GM12878 (cell line): Measurements from ENCODE around the gene PLEKHA7. TPM values are rescaled to one million over a fixed set of nuclear protein-coding genes. Genes with fewer than 3 reads are reported as not detected.

Source experiments
- ATAC-seq: fragments of 200-7000 bp; cut with Tn5 transposase; 3 replicates; pipeline ENCODE4 v1.9.1; 2020; ENCODE audit warnings: mild to moderate bottlenecking, moderate library complexity
- BruUV-seq: library from RNA; stranded (reverse); fragments of 400-500 nt; replicated peaks from 2 replicates; lab custom pipeline; 2021; lab: Mats Ljungman, UMichigan
- CTCF ChIA-PET: fragments of 300-600 bp; sonication (Branson Sonifier 250); formaldehyde crosslinking; extraction: SDS; loops from one replicate; lab custom pipeline; 2021; ENCODE audit warnings: inconsistent platforms; lab: Yijun Ruan, JAX
- POLR2A ChIA-PET: fragments of 350-600 bp; formaldehyde crosslinking; extraction: SDS; loops from one replicate; lab custom pipeline; 2021; ENCODE audit warnings: inconsistent platforms; lab: Charles Lee
- RAD21 ChIA-PET: fragments of 300-600 bp; sonication (Branson Sonifier 250); formaldehyde crosslinking; loops from one replicate; lab custom pipeline; 2023; ENCODE audit warnings: antibody characterized with exemption; ENCODE audit not compliant: unreplicated experiment; lab: Charles Lee
- SMC1A ChIA-PET: fragments of 300-600 bp; sonication (Branson Sonifier 250); formaldehyde crosslinking; loops from one replicate; lab custom pipeline; 2023; ENCODE audit not compliant: unreplicated experiment, uncharacterized antibody; lab: Charles Lee
- DNase-seq: peaks from one replicate; pipeline ENCODE4 v3.0.0-alpha.2; 2011; ENCODE audit warnings: low read depth, low spot score
- FAIRE-seq: peaks from 3 replicates; lab custom pipeline; 2011; peaks lifted over from hg19 to GRCh38; lab: Jason Lieb, UNC
- H2AFZ ChIP-seq: 2 replicates; pipeline ENCODE4 v1.6.0; 2011; ENCODE audit warnings: low read depth, low read length, control low read depth; ENCODE audit not compliant: control insufficient read depth
- H3K27ac ChIP-seq: 2 replicates; pipeline ENCODE4 v1.5.1; 2011; ENCODE audit warnings: control low read depth; ENCODE audit not compliant: control insufficient read depth, insufficient read depth
- H3K27me3 ChIP-seq, 2 experiments: replicated peaks in 1 of 2; 2 replicates each; pipeline versions ENCODE4 v1.6.0 to v1.6.1; 2011; ENCODE audit warnings: low read length in 1 of 2; ENCODE audit not compliant: control insufficient read depth in 2 of 2, insufficient read depth in 2 of 2
- H3K36me3 ChIP-seq, 2 experiments: 2 replicates each; pipeline ENCODE4 v1.5.1; 2011; ENCODE audit warnings: low read length in 1 of 2; ENCODE audit not compliant: control insufficient read depth in 2 of 2, insufficient read depth in 2 of 2
- H3K4me1 ChIP-seq: 2 replicates; pipeline ENCODE4 v1.6.1; 2011; ENCODE audit warnings: mild to moderate bottlenecking, low read length, moderate library complexity, mixed read lengths; ENCODE audit not compliant: control insufficient read depth, insufficient read depth
- H3K4me2 ChIP-seq: 2 replicates; pipeline ENCODE4 v1.6.0; 2011; ENCODE audit warnings: control low read depth; ENCODE audit not compliant: control insufficient read depth, insufficient read depth
- H3K4me3 ChIP-seq: fragments of 200-600 bp; sonication (generic); 2 replicates; pipeline ENCODE4 v1.5.1; 2016
- H3K79me2 ChIP-seq: 2 replicates; pipeline ENCODE4 v1.6.0; 2011; ENCODE audit warnings: low read length; ENCODE audit not compliant: control insufficient read depth, insufficient read depth
- H3K9ac ChIP-seq: 2 replicates; pipeline ENCODE4 v1.8.0; 2011; ENCODE audit warnings: low read length, control low read depth, mixed read lengths; ENCODE audit not compliant: control insufficient read depth, insufficient read depth
- H3K9me3 ChIP-seq: replicated peaks from 3 replicates; pipeline ENCODE4 v1.5.1; 2011; ENCODE audit warnings: mild to moderate bottlenecking, low read length; ENCODE audit not compliant: control insufficient read depth, insufficient read depth
- H4K20me1 ChIP-seq: 2 replicates; pipeline ENCODE4 v1.6.0; 2011; ENCODE audit not compliant: control insufficient read depth, insufficient read depth
- IKZF2 ChIP-seq, 2 experiments: fragments of 450-650 bp; IDR thresholded peaks; 2 replicates each; pipeline ENCODE4 v1.6.1; 2017; ENCODE audit warnings: mild to moderate bottlenecking in 2 of 2, moderate library complexity in 2 of 2
- JUNB ChIP-seq: IDR thresholded peaks from 2 replicates; pipeline ENCODE4 v1.6.1; 2016; ENCODE audit warnings: antibody characterized with exemption, mild to moderate bottlenecking
- NFIC ChIP-seq: IDR thresholded peaks from 2 replicates; pipeline ENCODE4 v1.6.1; 2012; ENCODE audit warnings: low read depth, mild to moderate bottlenecking, inconsistent platforms, low read length, moderate library complexity
- whole genome bisulfite sequencing: methylation state at CpG from one replicate; pipeline ENCODE4 v1.1.6; 2016; ENCODE audit warnings: low lambda C conversion rate; ENCODE audit not compliant: insufficient replicate concordance, insufficient coverage; ENCODE audit errors: missing lambda C conversion rate; 5-methylcytosine and 5-hydroxymethylcytosine counted together
- in situ Hi-C: fragments of 300-500 bp; cut with MboI; formaldehyde crosslinking; loops from 9 replicates; pipeline ENCODE4 v1.14.3; 2018; ENCODE audit warnings: mixed read lengths
- intact Hi-C: fragments of 100-400 bp; cut with micrococcal nuclease; formaldehyde crosslinking; loops from one replicate; pipeline ENCODE4 v1.14.2; 2022; ENCODE audit not compliant: unreplicated experiment
- polyA plus RNA-seq, 11 experiments: library from polyadenylated mRNA; depleted of rRNA in 4 of 11; unstranded in 6 of 11; stranded (reverse) in 5 of 11; fragments of >200 nt; fragmentation: Nextera tagmentation in 4 of 11; fragmentation: Illumina TruSeq in 1 of 11; extraction: Ambion mirVana in 4 of 11; extraction: Trizol in 1 of 11; gene quantifications; 1 replicate in 1 of 11; 2 replicates in 10 of 11; pipeline versions ENCODE4 v1.2.1 to v1.2.3, GENCODE V29; 2011 to 2016; ENCODE audit warnings: inconsistent platforms in 2 of 11, missing spikeins in 2 of 11, low read depth in 1 of 11
- total RNA-seq, 4 experiments: library from RNA; depleted of rRNA in 3 of 4; stranded (reverse); fragments of >200 nt in 3 of 4; fragmentation: Illumina TruSeq in 1 of 4; extraction: Trizol in 1 of 4; gene quantifications; 2 replicates each; pipeline versions ENCODE4 v1.2.1 to v1.2.3, GENCODE V29; 2013 to 2021
- TF ChIP-seq, protein P1 (sequence below): fragments of 450-650 bp; formaldehyde crosslinking; IDR thresholded peaks from 2 replicates; pipeline ENCODE4 v1.5.0; 2022; ENCODE audit warnings: mild to moderate bottlenecking, missing genetic modification characterization
- TF ChIP-seq, protein P2 (sequence below): fragments of 450-650 bp; IDR thresholded peaks from 2 replicates; pipeline ENCODE4 v1.6.1; 2016; ENCODE audit warnings: mild to moderate bottlenecking
- TF ChIP-seq, protein P3 (sequence below): fragments of 450-650 bp; IDR thresholded peaks from 2 replicates; pipeline ENCODE4 v1.6.1; 2017; ENCODE audit warnings: mild to moderate bottlenecking

The PLEKHA7 gene
- total and polyA plus RNA-seq, 10 of the 15 experiments (the other 5 are each of a cell fraction or from before 2014, with no cell fraction given), result 0.45 to 5.3 (median 2.1) TPM

DNA sequence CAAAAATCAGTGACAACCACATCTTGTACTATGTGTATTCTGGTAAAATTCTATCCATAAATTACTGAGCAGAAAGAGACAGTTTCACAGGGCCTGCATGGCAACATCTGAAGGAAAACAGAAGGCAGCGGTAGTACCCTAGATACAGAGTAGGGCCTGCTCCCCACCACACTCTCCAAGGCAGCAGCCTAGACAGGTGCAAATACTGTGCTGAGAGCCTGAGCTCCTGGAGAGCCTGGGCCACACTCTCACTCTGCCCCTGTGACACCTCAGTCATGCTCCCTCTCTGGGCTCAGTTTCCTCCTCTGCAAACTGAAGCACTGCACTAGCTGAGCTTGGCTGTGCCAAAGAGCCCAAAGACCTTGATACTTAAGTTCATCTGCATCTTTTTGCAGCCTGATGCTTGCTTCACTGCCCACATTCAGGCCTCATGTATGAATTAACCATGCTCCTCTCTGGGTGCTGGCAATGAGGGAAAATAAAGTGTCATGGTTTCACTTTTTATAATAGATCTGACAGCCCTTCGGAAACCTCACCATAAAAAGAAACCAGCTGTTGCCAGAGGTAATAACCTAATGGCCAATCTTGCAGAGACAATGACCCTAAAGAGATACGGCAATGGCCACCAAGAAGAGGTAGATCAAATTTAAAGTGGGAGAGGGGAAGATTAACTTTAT, 104.7 kb downstream of the PLEKHA7 start (continued):
- TF ChIP-seq, protein P1, sequence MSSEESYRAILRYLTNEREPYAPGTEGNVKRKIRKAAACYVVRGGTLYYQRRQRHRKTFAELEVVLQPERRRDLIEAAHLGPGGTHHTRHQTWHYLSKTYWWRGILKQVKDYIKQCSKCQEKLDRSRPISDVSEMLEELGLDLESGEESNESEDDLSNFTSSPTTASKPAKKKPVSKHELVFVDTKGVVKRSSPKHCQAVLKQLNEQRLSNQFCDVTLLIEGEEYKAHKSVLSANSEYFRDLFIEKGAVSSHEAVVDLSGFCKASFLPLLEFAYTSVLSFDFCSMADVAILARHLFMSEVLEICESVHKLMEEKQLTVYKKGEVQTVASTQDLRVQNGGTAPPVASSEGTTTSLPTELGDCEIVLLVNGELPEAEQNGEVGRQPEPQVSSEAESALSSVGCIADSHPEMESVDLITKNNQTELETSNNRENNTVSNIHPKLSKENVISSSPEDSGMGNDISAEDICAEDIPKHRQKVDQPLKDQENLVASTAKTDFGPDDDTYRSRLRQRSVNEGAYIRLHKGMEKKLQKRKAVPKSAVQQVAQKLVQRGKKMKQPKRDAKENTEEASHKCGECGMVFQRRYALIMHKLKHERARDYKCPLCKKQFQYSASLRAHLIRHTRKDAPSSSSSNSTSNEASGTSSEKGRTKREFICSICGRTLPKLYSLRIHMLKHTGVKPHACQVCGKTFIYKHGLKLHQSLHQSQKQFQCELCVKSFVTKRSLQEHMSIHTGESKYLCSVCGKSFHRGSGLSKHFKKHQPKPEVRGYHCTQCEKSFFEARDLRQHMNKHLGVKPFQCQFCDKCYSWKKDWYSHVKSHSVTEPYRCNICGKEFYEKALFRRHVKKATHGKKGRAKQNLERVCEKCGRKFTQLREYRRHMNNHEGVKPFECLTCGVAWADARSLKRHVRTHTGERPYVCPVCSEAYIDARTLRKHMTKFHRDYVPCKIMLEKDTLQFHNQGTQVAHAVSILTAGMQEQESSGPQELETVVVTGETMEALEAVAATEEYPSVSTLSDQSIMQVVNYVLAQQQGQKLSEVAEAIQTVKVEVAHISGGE (CRISPR knock-in tag), result no peak
- TF ChIP-seq IKZF2 (IDR thresholded peaks at IDR 0.05) (0 out of 4 replicates have a peak, but pooled peaks of 1 of the 2 experiments have one; percentile 12), NFIC (peak; percentile 23; the same call in 1 of the 2 replicates), JUNB (peak; percentile 42)
- TF ChIP-seq, protein P2, sequence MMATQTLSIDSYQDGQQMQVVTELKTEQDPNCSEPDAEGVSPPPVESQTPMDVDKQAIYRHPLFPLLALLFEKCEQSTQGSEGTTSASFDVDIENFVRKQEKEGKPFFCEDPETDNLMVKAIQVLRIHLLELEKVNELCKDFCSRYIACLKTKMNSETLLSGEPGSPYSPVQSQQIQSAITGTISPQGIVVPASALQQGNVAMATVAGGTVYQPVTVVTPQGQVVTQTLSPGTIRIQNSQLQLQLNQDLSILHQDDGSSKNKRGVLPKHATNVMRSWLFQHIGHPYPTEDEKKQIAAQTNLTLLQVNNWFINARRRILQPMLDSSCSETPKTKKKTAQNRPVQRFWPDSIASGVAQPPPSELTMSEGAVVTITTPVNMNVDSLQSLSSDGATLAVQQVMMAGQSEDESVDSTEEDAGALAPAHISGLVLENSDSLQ, result peak; percentile 69
- TF ChIP-seq, all 136 proteins: peak for 11

DNA sequence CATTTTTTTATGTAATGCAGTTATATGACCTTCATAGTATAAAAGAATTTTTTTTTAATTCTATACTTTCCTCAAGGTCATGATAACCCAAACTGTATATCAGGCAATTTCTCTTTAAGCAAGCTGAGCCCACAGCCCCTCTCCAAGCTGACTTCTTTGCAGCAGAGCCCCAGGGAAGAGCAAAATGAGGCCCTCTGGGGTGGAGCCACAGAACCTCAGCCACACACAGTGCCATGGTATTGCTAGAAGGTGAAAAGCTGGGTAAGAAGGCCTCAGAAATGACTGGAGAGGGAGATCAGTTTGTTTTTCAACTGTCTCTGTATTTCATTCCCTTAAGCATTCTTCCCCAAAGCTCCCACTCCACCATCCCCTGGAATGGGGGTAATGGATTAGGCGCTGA, 108.8 kb downstream of the PLEKHA7 start:
- Histone ChIP-seq H3K9ac (peak overlapping the region; percentile 3), H3K36me3 (no peaks in the 10 kb centered on the region), H4K20me1 (no peaks in the 10 kb centered on the region)
- DNase-seq, result no peak
- in situ Hi-C loops, result no loop called here
- TF ChIP-seq, protein P3, sequence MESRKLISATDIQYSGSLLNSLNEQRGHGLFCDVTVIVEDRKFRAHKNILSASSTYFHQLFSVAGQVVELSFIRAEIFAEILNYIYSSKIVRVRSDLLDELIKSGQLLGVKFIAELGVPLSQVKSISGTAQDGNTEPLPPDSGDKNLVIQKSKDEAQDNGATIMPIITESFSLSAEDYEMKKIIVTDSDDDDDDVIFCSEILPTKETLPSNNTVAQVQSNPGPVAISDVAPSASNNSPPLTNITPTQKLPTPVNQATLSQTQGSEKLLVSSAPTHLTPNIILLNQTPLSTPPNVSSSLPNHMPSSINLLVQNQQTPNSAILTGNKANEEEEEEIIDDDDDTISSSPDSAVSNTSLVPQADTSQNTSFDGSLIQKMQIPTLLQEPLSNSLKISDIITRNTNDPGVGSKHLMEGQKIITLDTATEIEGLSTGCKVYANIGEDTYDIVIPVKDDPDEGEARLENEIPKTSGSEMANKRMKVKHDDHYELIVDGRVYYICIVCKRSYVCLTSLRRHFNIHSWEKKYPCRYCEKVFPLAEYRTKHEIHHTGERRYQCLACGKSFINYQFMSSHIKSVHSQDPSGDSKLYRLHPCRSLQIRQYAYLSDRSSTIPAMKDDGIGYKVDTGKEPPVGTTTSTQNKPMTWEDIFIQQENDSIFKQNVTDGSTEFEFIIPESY, result no peak
- TF ChIP-seq, all 136 proteins: peak for 0
- ATAC-seq (no peak), FAIRE-seq (no peak)
- Histone ChIP-seq H3K4me1 (peaks cover 49% of the 10 kb centered on the region), H3K4me2 (peak overlapping the region; percentile 50; the same call in 1 of the 2 replicates), H3K79me2 (no peaks in the 10 kb centered on the region), H3K9me3 (no peaks in the 10 kb centered on the region), H2AFZ (peak overlapping the region; percentile 46), H3K27ac (peak overlapping the region; percentile 5), H3K27me3 (no peaks in the 10 kb centered on the region), H3K4me3 (no peak overlapping the region)
- no TSS peak for BruUV-seq
- RAD21 ChIA-PET, result interaction anchor here (1.0 to 1.1 kb wide), 3 partner anchors 41 to 172 kb away, joined by 3 to 4 read pairs (median 3); partner anchors contain the start of gene RPS13
- SMC1A ChIA-PET, result interaction anchor here (1.7 to 5.8 kb wide), 2 partner anchors 16 to 85 kb away, joined by 7 to 82 read pairs; no protein-coding TSS in a partner anchor
- intact Hi-C loops, result no loop called here
- POLR2A ChIA-PET, result interaction anchor here (0.5 to 1.0 kb wide), 2 partner anchors 13 to 16 kb away, joined by 4 read pairs; no protein-coding TSS in a partner anchor
- WGBS, result 100% methylated on average over 1 of the region's 1 CpG
- CTCF ChIA-PET, result interaction anchor here (0.9 to 3.4 kb wide), 5 partner anchors 14 to 158 kb away, joined by 3 to 17 read pairs (median 7); no protein-coding TSS in a partner anchor
